Stimulated activated CD4-positive, alpha-beta T cell treated with anti-CD3 and anti-CD28 coated beads, TNF-alpha, amount 100 ng/mL, for 24 hours (primary cell): Measurements from ENCODE around the gene EXD1.
"Not testable (repeated sequence)": the region's sequence is repeated elsewhere in the genome, so short reads cannot be mapped to it uniquely, and the experiment has no call there.

Experiments used
- DNase-seq, 3 experiments: peaks; one replicate each; pipeline ENCODE4 v3.0.0-alpha.2; 2020; ENCODE audit warnings: low read depth in 3 of 3

Gene EXD1

DNA sequence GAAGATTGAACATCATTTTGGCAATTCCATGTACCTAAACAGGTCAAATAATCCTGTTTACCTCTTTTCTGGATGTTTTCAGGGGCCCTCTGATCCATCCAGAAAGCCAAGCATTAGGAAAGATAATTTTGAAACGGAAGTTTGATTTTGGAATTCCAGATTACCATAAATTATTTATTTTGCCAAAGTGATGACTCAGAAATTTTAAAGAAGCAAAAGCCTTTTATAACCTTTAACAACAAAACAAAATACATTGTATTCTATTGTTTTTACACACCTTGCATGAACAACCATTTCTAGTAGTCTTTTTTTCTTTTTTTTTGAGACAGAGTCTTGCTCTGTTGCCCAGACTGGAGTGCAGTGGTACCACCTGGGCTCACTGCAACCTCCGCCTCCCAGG, 82.5 kb downstream of the EXD1 start:
- no peak for DNase-seq

DNA sequence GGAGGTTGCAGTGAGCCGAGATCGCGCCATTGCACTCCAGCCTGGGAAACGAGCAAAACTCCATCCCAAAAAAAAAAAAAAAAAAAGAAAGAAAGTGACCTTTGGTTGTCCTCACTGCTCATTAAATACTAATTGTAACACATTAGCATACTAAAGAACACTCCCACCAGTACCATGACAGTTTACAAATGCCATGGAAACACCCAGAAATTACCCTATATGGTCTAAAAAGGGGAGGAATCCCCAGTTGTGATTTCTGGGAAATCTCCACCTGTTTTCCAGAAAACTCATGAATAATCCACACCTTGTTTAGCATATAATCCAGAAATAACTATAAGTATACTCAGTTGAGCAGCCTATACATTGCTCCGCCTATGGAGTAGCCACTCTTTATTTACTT, 90.9 kb downstream of the EXD1 start:
- no peak for DNase-seq

DNA sequence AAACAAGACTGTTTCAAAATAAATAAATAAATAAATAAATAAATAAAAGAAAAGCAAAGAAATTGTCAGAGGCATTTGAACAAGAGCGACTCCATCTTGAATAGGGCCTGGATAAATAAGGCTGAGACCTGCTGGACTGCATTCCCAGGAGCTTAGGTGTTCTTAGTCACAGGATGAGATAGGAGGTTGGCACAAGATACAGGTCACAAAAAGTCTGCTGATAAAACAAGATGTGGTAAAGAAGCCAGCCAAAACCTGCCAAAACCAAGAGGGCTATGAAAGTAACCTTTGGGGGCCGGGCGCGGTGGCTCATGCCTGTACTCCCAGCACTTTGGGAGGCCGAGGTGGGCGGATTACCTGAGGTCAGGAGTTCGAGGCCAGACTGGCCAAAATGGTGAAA, 91.4 kb downstream of the EXD1 start:
- not testable (repeated sequence) for DNase-seq

DNA sequence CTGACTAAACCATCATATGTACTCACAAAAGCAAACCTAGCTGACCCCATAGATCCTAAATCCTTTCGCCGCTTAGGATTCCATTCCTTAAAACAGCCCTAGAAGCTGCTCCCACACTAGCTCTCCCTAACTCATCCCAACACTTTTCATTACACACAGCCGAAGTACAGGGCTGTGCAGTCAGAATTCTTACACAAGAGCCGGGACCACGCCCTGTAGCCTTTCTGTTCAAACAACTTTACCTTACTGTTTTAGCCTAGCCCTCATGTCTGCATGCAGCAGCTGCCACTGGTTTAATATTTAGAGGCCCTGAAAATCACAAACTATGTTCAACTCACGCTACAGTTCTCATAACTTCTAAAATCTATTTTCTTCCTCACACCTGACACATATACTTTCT, 95.0 kb downstream of the EXD1 start:
- DNase-seq: not testable (repeated sequence)

DNA sequence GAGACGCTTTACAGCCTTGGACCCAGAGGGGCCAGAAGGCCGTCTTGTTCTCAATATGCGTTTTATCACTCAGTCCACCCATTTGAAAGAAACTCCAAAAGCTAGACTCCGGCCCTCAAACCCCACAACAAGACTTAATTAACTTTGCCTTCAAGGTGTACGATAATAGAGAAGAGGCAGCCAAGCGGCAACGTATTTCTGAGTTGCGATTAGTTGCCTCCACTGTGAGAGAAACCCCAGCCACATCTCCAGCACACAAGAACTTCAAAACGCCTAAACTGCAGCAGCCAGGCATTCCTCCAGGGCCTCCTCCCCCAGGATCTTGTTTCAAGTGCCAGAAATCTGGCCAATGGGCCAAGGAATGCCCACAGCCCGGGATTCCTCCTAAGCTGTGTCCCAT, 97.1 kb downstream of the EXD1 start:
- no peak for DNase-seq
